Fibroblast of villous mesenchyme (primary cell): ENCODE results near the gene CACTIN. TPM values are rescaled to one million over a fixed set of nuclear protein-coding genes. Genes with fewer than 3 reads are reported as not detected.

ENCODE experiments used
- DNase-seq: peaks from one replicate; pipeline ENCODE4 v3.0.0-alpha.2; 2010; ENCODE audit warnings: low read depth
- H3K4me3 ChIP-seq: 2 replicates; pipeline ENCODE4 v1.5.1; 2011; ENCODE audit warnings: low read depth, mild to moderate bottlenecking, low read length
- CTCF ChIP-seq: IDR thresholded peaks from 2 replicates; pipeline ENCODE4 v1.5.1; 2012; ENCODE audit warnings: low read depth, mild to moderate bottlenecking, low read length; ENCODE audit not compliant: insufficient read depth
- total RNA-seq: library from RNA; depleted of rRNA; stranded (reverse); fragments of >200 nt; gene quantifications from 2 replicates; pipeline ENCODE4 v1.2.3, GENCODE V29; 2012

CACTIN gene
- total RNA-seq, 1 donor, result 17.7 TPM

- H3K4me3 ChIP-seq, result no peak overlapping the region
- TF ChIP-seq CTCF, result no peak
- DNase-seq, result no peak
These were observed 14.3 kb downstream of the CACTIN start for GRCh38 chr19:3612330-3612729.

GRCh38 chr19:3611841-3612240 lies 14.7 kb downstream of the CACTIN start:
- DNase-seq, result no peak
- H3K4me3 ChIP-seq, result no peak overlapping the region
- TF ChIP-seq CTCF, result no peak

GRCh38 chr19:3610745-3611717 lies 15.6 kb downstream of the CACTIN start:
- no peak overlapping the region for H3K4me3 ChIP-seq
- DNase-seq, result no peak
- no peak for TF ChIP-seq CTCF

- no peak for TF ChIP-seq CTCF
- DNase-seq, result no peak
- H3K4me3 ChIP-seq, result no peak overlapping the region
These were observed 16.5 kb downstream of the CACTIN start for GRCh38 chr19:3609779-3610719.

GRCh38 chr19:3608750-3609322 lies 17.8 kb downstream of the CACTIN start:
- no peak for TF ChIP-seq CTCF
- no peak overlapping the region for H3K4me3 ChIP-seq
- no peak for DNase-seq

GRCh38 chr19:3608079-3608641 lies 18.4 kb downstream of the CACTIN start:
- peak overlapping the region; percentile 64 for H3K4me3 ChIP-seq
- TF ChIP-seq CTCF, result no peak
- DNase-seq, result no peak
